Activated T-helper 1 cell treated with anti-CD3 and anti-CD28 coated beads, Interleukin-2, amount 50 U/mL, for 16 hours (primary cell): ENCODE measurements around the gene NOTUM.
"Not testable (repeated sequence)": the region's sequence is repeated elsewhere in the genome, so short reads cannot be mapped to it uniquely, and the experiment has no call there.

Experiments
- DNase-seq, 2 donors: peaks; one replicate each; pipeline ENCODE4 v3.0.0-alpha.2; 2020; ENCODE audit warnings: low read depth in 1 of 2, low spot score in 1 of 2

Gene NOTUM

DNA sequence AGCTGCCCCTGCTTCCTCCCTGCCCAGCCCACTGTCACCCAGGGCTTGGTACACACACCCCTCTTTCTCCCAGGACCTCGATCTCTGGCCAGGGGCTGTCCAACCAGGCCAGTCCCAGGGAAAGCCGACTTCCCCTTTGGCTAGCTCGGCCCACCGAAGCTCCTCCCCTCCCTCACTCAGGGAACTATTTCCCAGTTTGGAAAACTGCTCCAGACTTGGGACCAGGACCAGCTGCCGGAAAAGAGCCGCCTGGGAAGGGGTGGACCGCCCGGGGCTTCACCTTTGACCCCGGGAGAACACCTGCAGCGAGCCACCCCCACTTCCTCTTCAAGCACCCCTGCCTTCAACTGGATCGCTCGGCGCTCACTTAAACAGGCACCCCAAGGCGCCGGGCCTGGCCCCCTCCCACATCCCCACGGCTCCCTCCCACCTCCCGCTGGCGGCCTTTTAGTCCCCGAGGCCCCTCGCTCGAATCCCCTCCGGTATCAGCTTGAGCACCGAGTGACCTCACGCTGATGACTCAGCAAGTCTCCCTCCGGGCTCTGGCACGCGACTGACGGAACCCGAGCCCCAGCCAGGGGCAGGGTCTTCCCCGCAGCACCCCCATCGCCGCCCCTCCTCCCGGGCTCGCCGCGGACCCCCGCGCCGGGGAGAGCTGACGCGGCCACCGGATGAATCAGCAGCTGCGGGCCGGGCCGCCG lies 34.4 kb downstream of the NOTUM start:
- DNase-seq = peak in 1 of 2 donors; percentile 55

DNA sequence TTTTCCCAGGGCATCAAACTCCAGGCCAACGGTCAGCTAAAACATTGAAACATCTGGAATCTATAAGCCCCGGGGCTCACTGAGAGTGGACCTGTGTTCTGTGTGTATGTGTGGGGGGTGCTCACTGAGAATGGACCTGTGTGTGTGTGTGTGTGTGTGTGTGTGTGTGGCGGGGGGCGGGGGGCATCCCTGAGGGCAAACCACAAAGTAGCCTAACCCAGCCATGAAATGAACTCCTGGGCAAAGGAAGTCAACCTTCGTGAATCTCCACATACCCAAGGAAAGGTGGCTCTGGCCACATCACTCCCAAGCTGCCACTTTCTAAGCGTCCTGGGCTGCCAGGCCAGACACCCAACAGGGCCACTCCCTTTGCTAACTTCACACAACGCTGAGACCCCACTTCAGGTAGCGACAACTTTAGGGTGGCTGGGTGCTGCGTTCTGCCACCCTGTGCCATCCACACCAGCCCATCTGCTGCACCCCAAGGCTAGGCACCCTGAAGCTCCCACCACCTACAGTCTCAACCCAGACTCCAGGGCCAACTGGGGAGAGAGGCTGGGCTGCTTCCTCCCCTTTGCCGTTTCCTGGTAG lies 35.0 kb downstream of the NOTUM start:
- DNase-seq = no peak

DNA sequence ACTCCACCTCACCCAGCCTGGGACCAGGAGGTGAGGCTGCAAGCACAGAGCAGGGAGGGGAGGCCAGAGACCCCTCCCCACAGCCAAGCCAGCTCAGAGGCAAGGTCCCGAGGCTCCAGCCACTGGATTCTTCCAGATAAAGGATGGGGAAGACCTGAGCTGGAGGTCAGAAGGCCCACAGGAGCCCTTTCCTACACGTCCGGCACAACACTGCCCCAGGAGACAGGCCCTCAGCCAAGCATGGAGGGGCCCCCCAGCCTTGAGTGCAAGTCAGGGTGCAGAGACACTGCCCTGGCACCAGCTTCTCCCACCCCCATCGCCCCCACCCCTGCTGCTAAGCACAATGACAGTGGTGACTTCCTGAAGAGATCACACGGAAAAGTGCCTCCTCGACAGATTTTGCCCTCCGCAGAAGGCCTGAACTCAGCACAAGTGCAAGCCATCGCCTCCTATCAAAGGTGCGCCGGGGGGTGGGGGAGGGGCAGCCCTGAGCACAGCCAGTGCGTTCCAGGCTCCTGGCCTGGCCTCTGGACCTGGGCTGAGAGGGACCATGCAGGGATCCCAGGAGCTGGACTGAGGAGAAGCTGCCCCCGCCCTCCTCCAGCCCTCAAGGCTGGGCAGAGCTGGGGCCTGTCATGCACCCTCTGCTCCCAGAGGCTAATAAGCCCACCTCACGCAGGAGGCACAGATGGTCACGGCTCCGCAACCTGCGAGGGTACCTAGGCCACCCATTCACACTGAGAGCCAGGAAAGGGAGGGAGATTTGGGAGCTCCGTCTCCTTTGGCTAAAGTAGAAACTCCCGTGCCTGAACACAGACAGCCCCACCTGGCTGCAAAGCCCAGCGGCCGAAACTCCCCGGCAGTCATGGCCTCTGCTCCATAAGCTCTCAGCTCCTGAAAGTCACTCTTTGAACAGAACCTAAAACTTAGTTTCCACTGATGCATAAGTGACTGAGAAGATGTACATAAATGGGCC lies 36.1 kb downstream of the NOTUM start:
- no peak for DNase-seq

DNA sequence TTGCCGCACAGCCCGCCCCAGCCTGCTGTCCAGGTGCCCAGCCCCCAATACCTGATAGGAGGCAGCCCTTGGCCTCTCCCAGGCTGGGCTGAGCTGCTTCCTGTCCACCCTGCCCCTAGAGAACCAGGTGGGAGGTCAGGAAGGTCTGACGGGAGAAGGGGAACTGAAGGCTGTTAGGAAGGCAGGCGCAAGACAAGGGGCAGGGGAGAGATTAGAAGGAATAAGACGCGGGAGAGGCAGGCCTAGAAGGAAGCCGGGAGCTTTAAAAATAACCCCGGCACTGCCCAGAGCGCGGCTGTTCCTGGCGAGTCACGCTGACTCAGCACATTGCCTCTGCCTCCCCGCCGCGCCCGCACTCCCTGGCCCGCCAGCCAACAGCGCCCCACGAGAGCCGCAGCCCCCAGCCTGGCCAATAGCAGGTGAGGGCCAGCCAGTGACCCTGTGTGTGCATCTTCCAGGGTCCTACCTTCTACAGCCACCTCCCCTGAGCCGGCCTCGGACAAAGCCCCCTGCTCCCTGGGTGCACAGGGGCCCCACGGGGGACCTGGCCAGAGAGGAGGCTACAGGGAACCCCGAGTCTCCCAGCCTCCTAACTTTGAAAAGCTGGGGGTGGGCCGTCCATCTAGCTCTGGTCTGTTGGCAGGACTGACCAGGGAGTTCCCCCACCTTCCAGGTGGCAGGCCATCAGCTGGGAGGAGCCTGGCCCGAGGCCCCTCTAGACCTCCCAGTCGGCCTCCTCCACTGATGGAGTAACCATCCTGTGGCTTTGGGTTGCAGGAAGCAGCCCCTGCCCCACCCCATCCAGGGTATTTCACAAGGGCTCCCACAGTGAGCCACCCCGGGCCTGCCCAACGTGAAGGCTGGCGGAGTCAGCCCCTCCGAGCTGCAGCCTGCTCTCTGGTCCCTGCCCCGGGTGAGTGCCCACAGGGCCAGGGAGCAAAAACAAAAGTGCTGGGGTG lies 37.4 kb downstream of the NOTUM start:
- no peak for DNase-seq

DNA sequence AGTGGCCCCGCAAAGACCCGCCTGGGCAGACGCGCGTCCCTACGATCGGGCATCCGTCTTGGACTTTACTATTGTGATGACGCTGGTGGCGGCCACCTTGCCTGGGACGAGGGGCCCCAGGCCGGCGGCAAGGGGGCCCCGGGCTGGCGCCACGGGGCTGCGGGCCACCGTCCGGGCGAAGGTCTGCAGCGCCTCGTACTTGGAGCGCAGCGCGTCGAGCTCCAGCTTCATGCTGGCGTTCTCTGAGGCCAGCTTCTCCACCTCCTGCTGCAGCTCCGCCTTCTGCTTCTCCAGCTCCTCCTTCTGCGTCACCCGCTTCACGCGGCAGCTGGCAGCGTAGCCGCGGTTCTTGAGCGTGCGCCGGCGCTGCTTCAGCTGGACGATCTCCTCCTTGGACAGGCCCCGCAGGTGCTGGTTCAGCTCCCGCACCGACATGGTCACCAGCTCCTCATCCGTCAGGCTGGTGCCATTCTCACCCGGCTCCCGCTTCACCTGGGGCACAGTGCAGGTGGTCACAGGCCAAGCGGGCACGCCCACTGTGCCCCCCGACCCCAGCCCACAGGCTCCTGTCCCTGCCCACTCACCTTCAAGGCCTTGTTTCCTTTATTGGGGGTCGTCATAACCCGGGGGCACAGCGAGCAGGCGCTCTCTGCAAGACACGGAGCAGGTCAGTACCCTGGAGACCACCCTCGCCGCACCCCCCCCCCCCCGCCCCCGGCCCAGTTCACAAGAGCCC lies 38.3 kb downstream of the NOTUM start:
- no peak for DNase-seq

DNA sequence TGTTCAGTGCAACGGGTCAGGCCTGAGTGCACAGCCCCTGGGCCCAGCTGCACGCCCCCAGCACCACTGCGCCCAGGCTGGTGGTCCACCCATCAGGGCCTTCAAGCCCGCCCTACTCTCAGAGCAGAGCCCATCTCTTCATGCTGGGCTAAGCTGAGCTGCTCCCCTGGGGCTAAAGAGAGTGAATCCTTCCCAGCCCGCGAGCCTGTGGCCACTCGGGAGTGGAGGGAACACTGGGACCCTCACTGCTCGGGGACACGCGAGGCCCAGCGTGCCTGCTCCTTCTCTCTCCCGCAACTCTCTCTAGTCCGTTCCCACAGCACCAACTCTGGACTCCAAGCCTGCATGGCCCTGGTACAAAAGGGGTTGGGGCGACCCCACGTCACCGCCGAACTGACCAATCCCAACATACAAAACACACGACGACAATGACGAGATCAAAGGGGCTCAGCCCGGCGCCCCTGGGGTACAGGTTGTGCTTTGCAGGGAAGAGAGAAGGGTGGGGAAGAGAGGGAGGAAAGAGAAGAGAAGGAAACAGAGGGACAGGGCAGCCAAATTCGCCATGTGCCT lies 38.9 kb downstream of the NOTUM start:
- DNase-seq = no peak

DNA sequence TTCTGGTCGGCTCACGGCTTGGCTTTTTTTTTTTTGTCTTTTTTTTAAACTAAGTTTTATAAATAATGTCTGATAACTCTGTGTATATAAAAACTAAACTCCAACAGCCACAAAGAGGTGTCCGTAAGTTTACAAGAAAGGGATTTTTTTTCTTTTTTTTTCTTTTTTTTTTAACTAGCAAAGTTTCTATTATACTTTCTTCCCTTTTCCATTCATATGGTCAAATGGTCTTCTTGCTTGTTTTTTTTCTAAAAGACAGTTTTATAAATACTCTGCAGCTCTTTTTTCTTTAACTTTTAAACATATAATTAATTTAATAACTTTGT lies 39.5 kb downstream of the NOTUM start:
- no peak for DNase-seq

DNA sequence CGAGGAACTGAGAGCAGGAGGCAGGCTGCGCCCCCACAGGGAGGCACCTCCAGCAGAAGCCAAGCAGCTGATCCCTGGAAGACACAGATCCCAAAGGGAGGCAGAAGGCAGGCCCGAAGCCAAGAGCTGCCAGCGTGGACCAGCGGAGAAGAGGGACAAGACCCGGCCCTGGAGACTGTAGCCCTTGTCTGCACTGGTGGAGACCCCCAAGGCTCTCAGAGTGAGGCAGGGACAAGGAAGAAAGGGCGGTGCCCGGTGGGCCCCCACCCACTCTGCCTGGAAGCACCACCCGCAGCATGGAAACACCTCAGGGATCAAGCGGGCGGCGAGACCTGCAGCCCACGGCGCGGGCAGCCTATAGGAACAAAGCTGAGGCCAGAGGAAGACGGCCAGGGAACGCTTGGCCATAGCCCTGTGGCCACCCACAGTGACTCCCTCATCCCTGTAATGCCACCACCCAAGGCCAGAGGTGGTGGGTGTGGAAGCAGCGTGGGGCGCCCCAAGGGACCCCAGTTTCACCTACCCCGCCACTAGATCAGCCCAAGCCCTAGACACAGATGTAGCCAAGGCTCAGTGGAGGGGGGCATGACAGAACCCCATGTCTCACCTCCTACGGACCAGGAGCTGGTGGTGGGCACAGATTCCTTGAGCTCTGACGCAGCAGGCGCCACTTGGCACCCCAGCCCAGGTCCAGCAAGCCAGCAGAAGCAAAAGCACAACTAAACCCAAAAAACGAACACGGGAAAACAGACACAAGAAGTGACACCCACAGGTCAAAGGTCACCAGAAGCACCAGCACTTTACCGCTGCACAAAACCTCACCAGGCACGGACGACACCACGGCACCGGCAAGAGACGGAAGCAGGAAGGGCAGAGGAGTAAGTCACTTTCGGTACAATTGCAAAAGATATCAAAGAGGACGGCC lies 40.1 kb downstream of the NOTUM start:
- DNase-seq = no peak

DNA sequence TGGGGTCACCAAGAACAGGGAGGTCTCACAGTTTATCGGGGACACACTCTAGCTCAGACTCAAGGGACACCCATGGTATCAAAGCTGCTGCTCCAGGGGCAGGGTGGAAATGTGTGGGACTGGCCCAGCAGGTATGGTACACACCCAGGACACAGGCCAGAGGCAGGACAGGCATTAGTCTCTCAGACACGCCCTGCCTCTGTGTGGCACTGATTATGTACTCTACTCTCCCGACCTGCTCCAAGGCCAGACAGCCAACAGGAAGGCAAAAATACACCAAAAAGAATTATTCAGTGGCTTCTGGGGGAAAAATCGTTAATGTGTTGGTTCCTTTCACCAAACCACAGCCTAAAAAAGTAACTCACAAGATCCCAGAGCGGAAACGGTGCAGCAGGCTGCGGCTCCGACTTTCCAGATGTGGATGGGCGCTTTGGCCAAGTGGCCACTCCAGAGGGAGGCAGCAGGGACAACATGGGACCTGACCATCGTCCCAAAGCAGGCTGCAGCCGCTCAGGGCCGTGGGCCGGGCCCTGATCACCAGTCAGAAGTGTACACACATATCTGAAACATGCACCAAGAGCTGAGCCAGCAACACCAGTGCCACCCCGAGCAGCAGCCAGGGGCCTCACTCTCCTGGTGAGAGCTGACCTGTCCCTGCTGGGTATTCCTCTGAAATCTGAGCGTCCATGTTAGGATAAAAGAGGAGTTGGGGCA lies 42.0 kb downstream of the NOTUM start:
- no peak for DNase-seq

DNA sequence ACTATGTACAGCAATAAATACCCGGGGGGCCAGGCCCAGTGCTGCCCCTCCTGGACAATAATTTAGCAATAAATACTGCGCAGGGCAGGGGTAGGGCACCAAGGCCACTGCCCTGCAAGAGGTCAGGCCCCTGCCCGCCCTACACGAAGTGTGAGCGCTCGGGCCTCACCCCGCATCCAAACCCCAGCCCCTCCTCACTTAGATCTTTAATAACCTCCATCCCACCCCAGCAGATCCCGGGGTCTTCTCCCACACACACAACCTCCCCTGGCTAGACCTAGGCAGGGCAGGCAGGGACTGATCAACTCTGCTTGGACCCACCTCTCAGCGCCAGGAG lies 42.7 kb downstream of the NOTUM start:
- DNase-seq = not testable (repeated sequence)

DNA sequence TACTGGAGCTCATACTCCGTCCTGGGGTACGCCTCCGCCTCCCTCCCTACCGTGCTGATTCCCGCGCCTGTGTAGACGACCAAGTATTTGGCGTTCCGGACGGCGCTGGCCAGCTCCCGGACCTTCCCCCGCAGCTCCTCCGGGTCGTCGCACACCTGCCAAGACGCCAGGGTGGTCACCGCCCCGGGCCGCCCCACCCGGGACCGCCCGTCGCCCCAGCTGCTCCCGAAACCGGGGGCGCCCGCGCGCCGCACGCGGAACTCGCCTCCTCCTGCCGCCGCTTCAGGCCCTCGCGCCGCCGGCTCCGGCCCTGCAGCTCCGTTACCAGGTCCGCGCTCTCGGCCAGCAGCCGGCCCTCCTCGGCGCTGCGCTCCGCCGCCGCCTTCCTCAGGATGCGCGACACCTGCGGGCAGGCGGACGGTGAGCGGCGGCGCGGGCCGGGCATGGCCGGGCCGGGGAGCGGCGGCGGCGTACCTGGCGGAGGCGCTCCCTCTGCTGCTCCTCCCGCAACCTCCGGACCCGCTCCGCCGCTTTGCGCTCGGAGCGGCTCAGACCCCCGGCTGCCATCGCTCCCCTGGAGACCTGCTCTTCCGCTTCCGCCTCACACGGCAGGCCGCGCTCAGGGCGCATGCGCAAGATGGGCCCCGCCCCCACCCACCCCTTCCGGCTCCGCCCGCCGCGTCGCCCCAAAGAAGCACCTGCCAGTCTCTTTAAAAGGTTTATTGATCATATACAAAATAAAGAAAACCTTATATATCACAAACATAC lies 43.2 kb downstream of the NOTUM start, which contains the start of gene SIRT7:
SIRT7 (minus strand) TSS at position 612 of the 768 bp plus-strand sequence; CDS start at position 567, 45 bp downstream.
- DNase-seq = peak; percentile 65 to 78

DNA sequence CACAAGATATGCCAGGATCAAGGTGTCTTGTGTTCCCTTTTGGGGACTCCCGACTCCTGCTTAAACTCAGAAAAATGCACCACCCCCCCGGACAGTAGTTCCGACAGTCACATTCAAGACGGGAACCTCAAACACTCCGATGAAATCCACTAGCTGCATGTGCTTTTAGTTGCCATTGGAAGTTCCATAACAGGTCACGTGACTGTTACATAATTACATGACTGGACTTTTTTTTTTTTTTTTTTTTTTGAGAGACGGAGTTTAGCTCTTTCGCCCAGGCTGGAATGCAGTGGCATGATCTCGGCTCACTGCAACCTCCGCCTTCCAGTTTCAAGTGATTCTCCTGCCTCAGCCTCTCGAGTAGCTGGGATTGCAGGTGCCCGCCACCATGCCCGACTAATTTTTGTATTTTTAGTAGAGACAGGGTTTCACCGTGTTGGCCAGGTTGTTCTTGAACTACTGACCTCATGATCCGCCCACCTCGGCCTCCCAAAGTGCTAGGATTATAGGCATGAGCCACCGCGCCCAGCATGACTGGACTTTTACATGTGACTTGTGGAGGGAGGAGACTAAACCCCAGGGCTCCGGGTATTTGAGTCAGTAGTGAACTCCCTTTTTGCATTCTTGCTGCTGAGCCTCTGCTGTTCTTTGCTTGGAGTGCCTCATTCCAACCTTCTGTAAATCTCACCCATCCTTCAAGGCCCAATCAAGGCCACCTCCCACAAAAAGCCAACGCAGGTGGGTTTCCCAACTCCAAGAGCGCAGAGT lies 44.6 kb downstream of the NOTUM start:
- no peak for DNase-seq

DNA sequence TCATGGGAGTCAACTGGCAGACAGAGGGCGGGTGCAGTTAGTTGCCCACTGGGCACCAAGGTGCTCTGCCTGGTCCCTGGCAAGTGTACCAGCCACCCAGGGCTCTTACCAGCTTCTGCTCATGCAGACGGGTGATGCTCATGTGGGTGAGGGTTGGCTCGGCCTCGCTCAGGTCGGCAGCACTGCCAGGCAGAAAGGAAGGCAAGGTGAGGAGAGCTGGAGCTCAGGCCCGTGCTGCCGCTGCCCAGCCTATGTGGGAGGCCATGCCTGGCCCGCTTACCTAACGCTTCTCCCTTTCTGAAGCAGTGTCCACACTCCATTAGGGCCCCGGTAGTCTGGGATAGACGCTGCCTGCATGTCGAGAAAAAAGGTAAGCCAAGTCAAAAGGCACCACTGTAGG lies 45.7 kb downstream of the NOTUM start:
- DNase-seq = no peak

DNA sequence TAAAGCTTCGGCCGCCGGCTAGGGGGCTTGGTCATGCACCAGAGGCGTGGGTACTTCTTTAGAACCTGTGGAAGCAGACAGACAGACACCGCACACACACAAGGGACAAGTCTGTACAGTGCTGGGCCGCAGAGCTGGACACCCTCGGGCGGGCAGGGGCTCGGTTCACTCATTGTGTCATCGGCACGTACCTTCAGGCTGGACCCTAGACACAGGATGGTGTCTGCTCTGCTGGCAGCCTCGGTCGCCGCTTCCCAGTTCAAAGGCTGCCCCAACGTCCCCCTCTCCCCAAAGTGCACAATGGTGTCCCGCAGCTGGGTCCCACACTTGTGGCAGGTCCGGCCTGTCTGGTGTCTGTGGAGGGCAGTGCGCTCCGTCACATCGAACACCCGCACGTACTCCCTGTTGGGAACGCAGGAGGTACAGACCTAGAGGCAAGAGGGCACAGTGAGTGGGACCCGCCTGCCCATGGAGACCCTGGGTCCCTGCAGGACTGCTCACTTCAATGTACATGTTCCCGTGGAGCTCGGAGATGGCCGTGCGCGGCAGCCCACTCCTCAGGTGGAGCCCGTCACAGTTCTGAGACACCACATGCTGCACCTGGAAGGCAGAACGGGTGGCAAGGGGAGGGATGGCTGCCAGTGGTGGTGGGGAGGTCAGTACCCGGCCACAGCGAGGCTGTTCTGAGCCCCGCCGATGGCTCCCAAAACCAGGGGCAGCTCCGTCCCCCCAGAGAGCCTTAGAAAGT lies 46.7 kb downstream of the NOTUM start:
- DNase-seq = no peak

DNA sequence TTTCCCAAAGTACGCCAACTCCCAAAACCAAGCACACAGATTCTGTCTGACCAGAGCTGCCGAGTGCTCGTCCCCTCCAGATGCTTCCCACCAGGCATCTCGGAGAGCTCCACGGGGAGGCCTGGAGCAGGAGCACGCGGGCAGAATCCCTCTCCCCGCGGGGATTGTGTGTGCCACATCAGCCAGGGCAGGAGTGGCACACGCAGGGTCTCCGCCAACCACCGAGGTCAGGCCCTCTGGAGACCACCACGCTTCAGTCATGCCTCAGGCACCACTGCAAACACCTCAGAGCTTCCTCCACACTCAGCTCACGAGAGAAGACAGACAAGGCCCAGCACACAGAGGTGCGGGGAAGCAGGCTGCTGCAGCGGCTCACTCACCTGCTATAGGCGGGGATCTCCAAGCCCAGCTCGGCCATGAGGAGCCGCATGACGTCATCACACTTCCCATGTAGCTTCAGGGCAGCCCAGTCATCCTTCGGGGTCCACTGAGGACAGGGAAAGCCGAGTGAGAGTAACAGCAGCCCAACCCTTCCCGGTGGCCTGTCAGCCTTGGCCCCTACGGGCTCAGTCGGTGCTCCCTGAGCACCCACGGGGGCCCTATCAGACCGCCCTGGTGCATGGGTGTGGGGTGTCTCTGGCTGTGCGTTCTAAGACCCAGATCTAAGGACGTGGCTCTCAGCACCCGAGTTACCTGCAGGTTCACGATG lies 47.4 kb downstream of the NOTUM start:
- no peak for DNase-seq
